PC-9 (cell line): ENCODE data around the gene CASP10. TPM values are rescaled to one million over a fixed set of nuclear protein-coding genes. Genes with fewer than 3 reads are reported as not detected.

ENCODE experiments used
- BruUV-seq: library from RNA; stranded (reverse); fragments of 400-500 nt; replicated peaks from 2 replicates; lab custom pipeline; 2021; lab: Mats Ljungman, UMichigan
- CTCF ChIA-PET: fragments of 300-600 bp; sonication (Branson Sonifier 250); formaldehyde crosslinking; loops from one replicate; lab custom pipeline; 2022; ENCODE audit warnings: antibody characterized with exemption; lab: Charles Lee
- POLR2A ChIA-PET: fragments of 300-600 bp; sonication (Branson Sonifier 250); formaldehyde crosslinking; loops from one replicate; lab custom pipeline; 2022; ENCODE audit warnings: antibody characterized with exemption; ENCODE audit not compliant: unreplicated experiment; lab: Charles Lee
- DNase-seq, 2 experiments: peaks; one replicate each; pipeline versions ENCODE4 v3.0.0 to v3.0.0-alpha.2; 2015 to 2022; ENCODE audit warnings: mixed read lengths in 1 of 2
- H2AFZ ChIP-seq: fragments of 200-600 bp; sonication (generic); 2 replicates; pipeline ENCODE4 v1.8.1; 2017; ENCODE audit warnings: antibody characterized with exemption
- H3F3A ChIP-seq: fragments of 200-600 bp; sonication (generic); 2 replicates; pipeline ENCODE4 v1.8.1; 2017; ENCODE audit warnings: antibody characterized with exemption, mild to moderate bottlenecking, low read depth; ENCODE audit not compliant: insufficient read depth
- H3K27ac ChIP-seq: fragments of 200-600 bp; sonication (generic); 2 replicates; pipeline ENCODE4 v1.6.1; 2016; ENCODE audit warnings: mixed run types
- H3K27me3 ChIP-seq: fragments of 200-600 bp; sonication (generic); 2 replicates; pipeline ENCODE4 v1.6.1; 2016; ENCODE audit warnings: low read depth, mixed run types; ENCODE audit not compliant: insufficient read depth
- H3K36me3 ChIP-seq: fragments of 200-600 bp; sonication (generic); 2 replicates; pipeline ENCODE4 v1.6.1; 2016; ENCODE audit warnings: low read depth, mixed run types
- H3K4me1 ChIP-seq: fragments of 200-600 bp; sonication (generic); replicated peaks from 2 replicates; pipeline ENCODE4 v1.6.1; 2016; ENCODE audit warnings: mixed run types; ENCODE audit not compliant: insufficient read depth
- H3K4me2 ChIP-seq: fragments of 200-600 bp; sonication (generic); 2 replicates; pipeline ENCODE4 v1.6.1; 2017; ENCODE audit warnings: mixed run types
- H3K4me3 ChIP-seq: fragments of 200-600 bp; sonication (generic); 2 replicates; pipeline ENCODE4 v1.6.1; 2016; ENCODE audit warnings: mixed run types
- H3K79me2 ChIP-seq: fragments of 200-600 bp; sonication (generic); 2 replicates; pipeline ENCODE4 v1.6.1; 2017; ENCODE audit warnings: low read depth, mixed run types
- H3K9me2 ChIP-seq: fragments of 200-600 bp; sonication (generic); 2 replicates; pipeline ENCODE4 v1.8.1; 2017; ENCODE audit warnings: mild to moderate bottlenecking; ENCODE audit not compliant: insufficient read depth
- H3K9me3 ChIP-seq: fragments of 200-600 bp; sonication (generic); 2 replicates; pipeline ENCODE4 v1.8.1; 2016; ENCODE audit warnings: low read depth; ENCODE audit not compliant: insufficient read depth
- H4K20me1 ChIP-seq: fragments of 200-600 bp; sonication (generic); 2 replicates; pipeline ENCODE4 v1.8.1; 2017; ENCODE audit not compliant: insufficient read depth
- EZH2 ChIP-seq: fragments of 200-600 bp; sonication (generic); IDR thresholded peaks from 2 replicates; pipeline ENCODE4 v1.8.0; 2017; ENCODE audit warnings: antibody characterized with exemption, low read depth
- intact Hi-C: fragments of 100-400 bp; cut with micrococcal nuclease; formaldehyde crosslinking; loops from one replicate; pipeline ENCODE4 v1.10.0; 2022; ENCODE audit not compliant: unreplicated experiment
- total RNA-seq: library from RNA; stranded (reverse); gene quantifications from 2 replicates; pipeline ENCODE4 v1.2.3, GENCODE V29; 2021
- TF ChIP-seq, protein P1 (sequence below): fragments of 200-600 bp; sonication (generic); conservative IDR thresholded peaks from 2 replicates; pipeline ENCODE4 v1.6.1; 2017; ENCODE audit warnings: mixed run types, antibody characterized with exemption, mild to moderate bottlenecking, moderate library complexity

Gene CASP10
- total RNA-seq, 1 experiment from 2014 or later, result 15.2 TPM

DNA sequence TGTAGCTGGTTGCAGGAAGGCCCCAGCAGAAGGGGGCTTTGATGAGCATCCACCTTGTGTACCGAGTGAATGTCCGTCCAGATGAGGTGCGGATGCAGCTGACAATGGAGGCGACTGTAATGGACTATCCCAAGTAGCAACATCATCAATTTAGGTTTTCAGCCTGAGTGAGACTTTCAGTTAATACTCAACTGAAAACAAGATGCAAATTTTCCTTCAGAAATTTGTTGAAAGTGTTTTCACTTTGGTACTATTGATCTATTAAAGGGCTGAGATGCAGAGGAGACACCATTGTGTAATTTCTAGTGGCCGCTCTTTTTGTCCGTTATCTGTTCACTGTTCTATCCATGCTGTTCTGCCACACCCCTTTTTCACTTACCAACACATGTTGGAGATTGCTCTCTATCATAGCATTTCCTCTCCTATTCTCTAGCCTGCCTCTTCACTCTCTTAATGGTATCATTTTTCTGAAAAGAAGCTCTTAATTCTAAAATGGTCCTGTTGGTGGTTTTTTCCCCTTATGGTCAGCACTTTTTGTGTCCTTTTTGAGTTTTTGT is 65.4 kb downstream of the CASP10 start:
- Histone ChIP-seq H2AFZ (no peak overlapping the region), H4K20me1 (no peaks in the 10 kb centered on the region), H3K79me2 (no peaks in the 10 kb centered on the region), H3K4me2 (no peak overlapping the region), H3K27ac (no peak overlapping the region), H3K9me3 (no peaks in the 10 kb centered on the region), H3K9me2 (no peaks in the 10 kb centered on the region), H3K36me3 (no peaks in the 10 kb centered on the region), H3K27me3 (no peaks in the 10 kb centered on the region), H3F3A (no peaks in the 10 kb centered on the region), H3K4me1 (no peaks in the 10 kb centered on the region), H3K4me3 (no peak overlapping the region)
- CTCF ChIA-PET, result no interaction called here
- DNase-seq, result no peak
- BruUV-seq, result no TSS peak
- POLR2A ChIA-PET, result no interaction called here
- intact Hi-C loops, result no loop called here
- TF ChIP-seq, protein P1, sequence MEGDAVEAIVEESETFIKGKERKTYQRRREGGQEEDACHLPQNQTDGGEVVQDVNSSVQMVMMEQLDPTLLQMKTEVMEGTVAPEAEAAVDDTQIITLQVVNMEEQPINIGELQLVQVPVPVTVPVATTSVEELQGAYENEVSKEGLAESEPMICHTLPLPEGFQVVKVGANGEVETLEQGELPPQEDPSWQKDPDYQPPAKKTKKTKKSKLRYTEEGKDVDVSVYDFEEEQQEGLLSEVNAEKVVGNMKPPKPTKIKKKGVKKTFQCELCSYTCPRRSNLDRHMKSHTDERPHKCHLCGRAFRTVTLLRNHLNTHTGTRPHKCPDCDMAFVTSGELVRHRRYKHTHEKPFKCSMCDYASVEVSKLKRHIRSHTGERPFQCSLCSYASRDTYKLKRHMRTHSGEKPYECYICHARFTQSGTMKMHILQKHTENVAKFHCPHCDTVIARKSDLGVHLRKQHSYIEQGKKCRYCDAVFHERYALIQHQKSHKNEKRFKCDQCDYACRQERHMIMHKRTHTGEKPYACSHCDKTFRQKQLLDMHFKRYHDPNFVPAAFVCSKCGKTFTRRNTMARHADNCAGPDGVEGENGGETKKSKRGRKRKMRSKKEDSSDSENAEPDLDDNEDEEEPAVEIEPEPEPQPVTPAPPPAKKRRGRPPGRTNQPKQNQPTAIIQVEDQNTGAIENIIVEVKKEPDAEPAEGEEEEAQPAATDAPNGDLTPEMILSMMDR, result no peak
- no peak for TF ChIP-seq EZH2

DNA sequence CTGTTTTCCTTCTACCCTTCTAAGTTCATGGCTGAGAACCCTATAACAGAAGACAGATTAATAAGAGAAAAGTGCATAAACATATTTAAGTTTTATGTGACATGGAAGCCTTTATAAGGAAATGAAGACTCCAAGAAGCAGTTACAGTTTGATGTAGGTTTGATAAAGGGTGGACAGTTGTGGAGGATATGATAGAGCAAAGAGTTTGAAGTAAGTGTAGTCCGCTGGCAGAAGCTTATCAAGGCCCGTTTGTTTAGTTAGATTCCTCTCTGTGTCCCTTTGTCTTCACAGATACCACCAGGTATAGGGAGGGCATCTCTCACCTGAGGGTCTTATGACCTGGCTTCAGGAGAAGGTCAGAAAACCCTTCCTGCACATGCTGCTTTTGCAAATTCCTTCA is 66.9 kb downstream of the CASP10 start:
- Histone ChIP-seq H3K36me3 (no peaks in the 10 kb centered on the region), H3K27me3 (no peaks in the 10 kb centered on the region), H3K27ac (no peak overlapping the region), H2AFZ (no peak overlapping the region), H3K9me2 (no peaks in the 10 kb centered on the region), H3K4me1 (no peaks in the 10 kb centered on the region), H3K4me3 (no peak overlapping the region), H3K79me2 (no peaks in the 10 kb centered on the region), H4K20me1 (no peaks in the 10 kb centered on the region), H3K4me2 (no peak overlapping the region), H3F3A (no peaks in the 10 kb centered on the region), H3K9me3 (no peaks in the 10 kb centered on the region)
- DNase-seq, result no peak
- BruUV-seq, result no TSS peak
- TF ChIP-seq, protein P1, result no peak
- TF ChIP-seq EZH2, result no peak
- intact Hi-C loops, result no loop called here
- ChIA-PET POLR2A (no interaction called here), CTCF (no interaction called here)

DNA sequence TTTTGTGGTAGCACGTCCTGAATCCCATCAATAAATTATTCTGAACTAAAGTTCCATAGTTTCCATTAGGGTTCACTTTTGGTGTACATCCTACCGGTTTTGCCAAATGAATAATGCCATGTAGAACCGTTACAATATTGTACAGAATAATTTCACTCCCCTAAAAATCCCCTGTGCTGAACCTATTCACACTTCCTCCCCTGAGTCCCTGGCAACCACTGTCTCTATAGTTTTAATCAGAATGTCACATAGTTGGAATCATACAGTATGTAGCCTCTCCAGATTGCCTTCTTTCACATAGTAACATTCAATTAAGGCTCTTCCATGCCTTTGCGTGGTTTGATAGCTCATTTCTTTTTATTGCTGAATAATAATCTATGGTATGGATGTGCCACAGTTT is 67.8 kb downstream of the CASP10 start:
- no peaks in the 10 kb centered on the region for H4K20me1 ChIP-seq
- no peak overlapping the region for H3K27ac ChIP-seq
- no peak overlapping the region for H3K4me3 ChIP-seq
- H3K27me3 ChIP-seq, result no peaks in the 10 kb centered on the region
- intact Hi-C loops, result no loop called here
- TF ChIP-seq, protein P1, result no peak
- no peak for TF ChIP-seq EZH2
- H3K9me3 ChIP-seq, result no peaks in the 10 kb centered on the region
- ChIA-PET POLR2A (no interaction called here), CTCF (no interaction called here)
- H3K4me1 ChIP-seq, result no peaks in the 10 kb centered on the region
- no peaks in the 10 kb centered on the region for H3K9me2 ChIP-seq
- no peaks in the 10 kb centered on the region for H3K79me2 ChIP-seq
- no peak for DNase-seq
- no peak overlapping the region for H3K4me2 ChIP-seq
- no peaks in the 10 kb centered on the region for H3K36me3 ChIP-seq
- BruUV-seq, result no TSS peak
- H3F3A ChIP-seq, result 0 out of 2 replicates have a peak, but pooled peaks cover under 1% of the 10 kb centered on the region
- no peak overlapping the region for H2AFZ ChIP-seq
